ENCODE data around the gene NKTR. TPM values are rescaled to one million over a fixed set of nuclear protein-coding genes. Genes with fewer than 3 reads are reported as not detected.
"Not testable (repeated sequence)": the region's sequence is repeated elsewhere in the genome, so short reads cannot be mapped to it uniquely, and the experiment has no call there.

The NKTR gene
- total RNA-seq, 4 donors from 2014 or later = 17.9 to 134 (median 56.3) TPM

- no peaks in the 10 kb centered on the region for H3K9me3 ChIP-seq
- peaks cover 5 to 20% (median 5%) of the 10 kb centered on the region in 3 donors for H3K4me1 ChIP-seq
- TF ChIP-seq EP300 (IDR thresholded peaks at IDR 0.05) (no peak), CTCF (IDR thresholded peaks at IDR 0.05) (no peak), POLR2AphosphoS5 (IDR thresholded peaks at IDR 0.05) (no peak)
- 85 to 89% methylated on average over 1 of the region's 1 CpG for WGBS, 2 donors (ENCODE audit: low coverage in 1 of 2)
- no peaks in the 10 kb centered on the region for H3K27me3 ChIP-seq
- no peak for ATAC-seq
- peaks cover 0 to 21% of the 10 kb centered on the region in 2 donors for H3K36me3 ChIP-seq
- H3K27ac ChIP-seq = no peak overlapping the region
- H3K4me3 ChIP-seq = no peak overlapping the region
Observed at GRCh38 chr3:42593635-42594034, 6.9 kb upstream of the NKTR start.

GRCh38 chr3:42595682-42596081 is 4.8 kb upstream of the NKTR start:
- Histone ChIP-seq H3K27ac (no peak overlapping the region), H3K27me3 (no peaks in the 10 kb centered on the region), H3K4me1 (peaks cover 5 to 24% (median 5%) of the 10 kb centered on the region in 3 donors), H3K9me3 (no peaks in the 10 kb centered on the region), H3K4me3 (no peak overlapping the region), H3K36me3 (peaks cover 0 to 21% of the 10 kb centered on the region in 2 donors)
- no peak for ATAC-seq
- no peak for TF ChIP-seq POLR2A (IDR thresholded peaks at IDR 0.05)
- TF ChIP-seq EP300 (IDR thresholded peaks at IDR 0.05) = no peak
- TF ChIP-seq POLR2AphosphoS5 (IDR thresholded peaks at IDR 0.05) = no peak
- no peak for TF ChIP-seq CTCF (IDR thresholded peaks at IDR 0.05)
- WGBS, 2 donors (ENCODE audit: low coverage in 1 of 2) = 100% methylated on average over 4 of the region's 4 CpGs

- peaks cover 3 to 23% (median 4%) of the 10 kb centered on the region in 3 donors for H3K4me1 ChIP-seq
- not testable (repeated sequence) for H3K4me3 ChIP-seq, H3K9me3 ChIP-seq, ATAC-seq, H3K27ac ChIP-seq, H3K27me3 ChIP-seq
- WGBS, 2 donors (ENCODE audit: low coverage in 1 of 2) = 89 to 100% methylated on average over 2 to 7 of the region's 7 CpGs
- peaks cover 0 to 21% of the 10 kb centered on the region in 2 donors for H3K36me3 ChIP-seq
Observed at GRCh38 chr3:42597098-42597497, 3.4 kb upstream of the NKTR start.

- 0 to 2% methylated on average over 2 to 12 of the region's 31 CpGs for WGBS, 2 donors (ENCODE audit: low coverage in 1 of 2)
- Histone ChIP-seq H3K4me1 (peaks cover 9 to 42% (median 20%) of the 10 kb centered on the region in 3 donors), H3K27me3 (no peaks in the 10 kb centered on the region), H3K27ac (peak overlapping the region; percentile 79 to 98 (median 96)), H3K9me3 (peaks cover 0 to 7% (median 0%) of the 10 kb centered on the region in 3 donors), H3K36me3 (peaks cover 0 to 4% of the 10 kb centered on the region in 2 donors), H3K4me3 (peak overlapping the region; percentile 49 to 87)
- peak; percentile 44 for ATAC-seq
- TF ChIP-seq POLR2AphosphoS5 (IDR thresholded peaks at IDR 0.05) (peak; percentile 30), CTCF (IDR thresholded peaks at IDR 0.05) (peak in 2 of 4 experiments; percentile 42 to 51), EP300 (IDR thresholded peaks at IDR 0.05) (no peak), POLR2A (IDR thresholded peaks at IDR 0.05) (no peak)
Observed at GRCh38 chr3:42600958-42601675, 631 bp downstream of the NKTR start.

GRCh38 chr3:42601896-42602581 is 1.6 kb downstream of the NKTR start:
- Histone ChIP-seq H3K36me3 (peaks cover 0 to 4% of the 10 kb centered on the region in 2 donors), H3K9me3 (peaks cover 0 to 7% (median 0%) of the 10 kb centered on the region in 3 donors), H3K4me1 (peaks cover 9 to 50% (median 22%) of the 10 kb centered on the region in 3 donors), H3K4me3 (peak overlapping the region; percentile 49 to 87), H3K27ac (peak overlapping the region; percentile 79 to 98 (median 96)), H3K27me3 (no peaks in the 10 kb centered on the region)
- TF ChIP-seq POLR2AphosphoS5 (IDR thresholded peaks at IDR 0.05) (no peak), CTCF (IDR thresholded peaks at IDR 0.05) (no peak), POLR2A (IDR thresholded peaks at IDR 0.05) (no peak)
- no peak for ATAC-seq
- WGBS, 2 donors (ENCODE audit: low coverage in 1 of 2) = 35 to 36% methylated on average over 9 of the region's 9 CpGs
